H9 (cell line): Measurements from ENCODE around the gene TBC1D23. TPM values are rescaled to one million over a fixed set of nuclear protein-coding genes. Genes with fewer than 3 reads are reported as not detected.

Source experiments
- DNase-seq: peaks from one replicate; pipeline ENCODE4 v3.0.0-alpha.2; 2017
- H2AFZ ChIP-seq: one replicate; pipeline ENCODE4 v1.6.1; 2013; ENCODE audit warnings: mild to moderate bottlenecking, low read length, control low read depth, moderate library complexity
- H2AK5ac ChIP-seq: 2 replicates; pipeline ENCODE4 v1.6.1; 2013; ENCODE audit warnings: low read length, control low read depth, mixed read lengths; ENCODE audit not compliant: insufficient read length
- H2BK120ac ChIP-seq: one replicate; pipeline ENCODE4 v1.6.1; 2013; ENCODE audit warnings: low read depth, mild to moderate bottlenecking, low read length, control low read depth, inconsistent platforms; ENCODE audit not compliant: poor library complexity, severe bottlenecking
- H2BK12ac ChIP-seq: 2 replicates; pipeline ENCODE4 v1.6.1; 2013; ENCODE audit warnings: low read length, control low read depth, mixed read lengths, low read depth; ENCODE audit not compliant: insufficient read length
- H2BK15ac ChIP-seq: 2 replicates; pipeline ENCODE4 v1.6.1; 2013; ENCODE audit warnings: low read depth, low read length, control low read depth
- H2BK20ac ChIP-seq: one replicate; pipeline ENCODE4 v1.6.1; 2013; ENCODE audit warnings: low read depth, mild to moderate bottlenecking, low read length, control low read depth, inconsistent platforms; ENCODE audit not compliant: poor library complexity, severe bottlenecking
- H2BK5ac ChIP-seq: 2 replicates; pipeline ENCODE4 v1.6.1; 2013; ENCODE audit warnings: low read length, control low read depth, mixed read lengths; ENCODE audit not compliant: insufficient read length
- H3K14ac ChIP-seq: 2 replicates; pipeline ENCODE4 v1.6.1; 2013; ENCODE audit warnings: low read length, control low read depth; ENCODE audit not compliant: insufficient read depth
- H3K18ac ChIP-seq: 2 replicates; pipeline ENCODE4 v1.6.1; 2013; ENCODE audit warnings: low read depth, mild to moderate bottlenecking, mixed read lengths, low read length, control low read depth; ENCODE audit not compliant: insufficient read length
- H3K23ac ChIP-seq: 2 replicates; pipeline ENCODE4 v1.6.1; 2013; ENCODE audit warnings: low read length, control low read depth, mixed read lengths, low read depth; ENCODE audit not compliant: insufficient read length
- H3K23me2 ChIP-seq: 2 replicates; pipeline ENCODE4 v1.6.1; 2013; ENCODE audit warnings: low read depth, mild to moderate bottlenecking, mixed read lengths, low read length, control low read depth; ENCODE audit not compliant: insufficient read length, poor library complexity, severe bottlenecking
- H3K27ac ChIP-seq: 2 replicates; pipeline ENCODE4 v1.5.1; 2013; ENCODE audit warnings: low read length, control low read depth, mixed read lengths, low read depth; ENCODE audit not compliant: insufficient read length
- H3K27me3 ChIP-seq: 2 replicates; pipeline ENCODE4 v1.6.1; 2013; ENCODE audit warnings: low read length, control low read depth, inconsistent platforms; ENCODE audit not compliant: insufficient read depth
- H3K4ac ChIP-seq: 2 replicates; pipeline ENCODE4 v1.6.1; 2013; ENCODE audit warnings: low read depth, mild to moderate bottlenecking, control low read depth, inconsistent platforms, low read length, moderate library complexity
- H3K4me1 ChIP-seq: 2 replicates; pipeline ENCODE4 v1.6.1; 2013; ENCODE audit warnings: low read length, control low read depth, inconsistent platforms; ENCODE audit not compliant: insufficient read depth
- H3K4me2 ChIP-seq: 2 replicates; pipeline ENCODE4 v1.6.1; 2013; ENCODE audit warnings: low read length, control low read depth, mixed read lengths; ENCODE audit not compliant: insufficient read length, insufficient read depth
- H3K56ac ChIP-seq: 2 replicates; pipeline ENCODE4 v1.6.1; 2013; ENCODE audit warnings: low read depth, mild to moderate bottlenecking, mixed read lengths, low read length, control low read depth; ENCODE audit not compliant: insufficient read length
- H3K79me1 ChIP-seq: 2 replicates; pipeline ENCODE4 v1.6.1; 2013; ENCODE audit warnings: low read depth, mild to moderate bottlenecking, moderate library complexity, low read length, control low read depth, inconsistent platforms; ENCODE audit not compliant: insufficient read depth, poor library complexity, severe bottlenecking
- H3K79me2 ChIP-seq: 2 replicates; pipeline ENCODE4 v1.6.1; 2013; ENCODE audit warnings: low read length, control low read depth, inconsistent platforms; ENCODE audit not compliant: insufficient read depth
- H3K9ac ChIP-seq: 2 replicates; pipeline ENCODE4 v1.6.1; 2013; ENCODE audit warnings: low read length, control low read depth, mixed read lengths; ENCODE audit not compliant: insufficient read length; ENCODE audit errors: extremely low read depth
- H3K9me3 ChIP-seq: one replicate; pipeline ENCODE4 v1.6.1; 2013; ENCODE audit warnings: low read depth, low read length, inconsistent platforms; ENCODE audit not compliant: control insufficient read depth
- H3T11ph ChIP-seq: one replicate; pipeline ENCODE4 v1.6.1; 2013; ENCODE audit warnings: mild to moderate bottlenecking, low read length, control low read depth, inconsistent platforms
- H4K20me1 ChIP-seq: one replicate; pipeline ENCODE4 v1.6.1; 2013; ENCODE audit not compliant: control insufficient read depth, insufficient read length, insufficient read depth
- H4K5ac ChIP-seq: 2 replicates; pipeline ENCODE4 v1.6.1; 2013; ENCODE audit warnings: low read depth, mild to moderate bottlenecking, mixed read lengths, low read length, control low read depth; ENCODE audit not compliant: insufficient read length
- H4K8ac ChIP-seq: replicated peaks from 2 replicates; pipeline ENCODE4 v1.6.1; 2013; ENCODE audit warnings: low read length, control low read depth, mixed read lengths, low read depth; ENCODE audit not compliant: insufficient read length
- H4K91ac ChIP-seq: 2 replicates; pipeline ENCODE4 v1.6.1; 2013; ENCODE audit warnings: low read depth, mild to moderate bottlenecking, moderate library complexity, mixed read lengths, low read length, control low read depth; ENCODE audit not compliant: insufficient read length
- H3K27ac Mint-ChIP-seq, 3 experiments: 2 replicates in 2 of 3; 3 replicates in 1 of 3; pipeline ENCODE4 v1.8.0; 2020 to 2021; ENCODE audit warnings: mixed read lengths in 3 of 3, mild to moderate bottlenecking in 1 of 3, moderate library complexity in 1 of 3
- H3K27me3 Mint-ChIP-seq: 2 replicates; pipeline ENCODE4 v1.8.0; 2021; ENCODE audit warnings: low read depth, mild to moderate bottlenecking, moderate library complexity, mixed read lengths
- H3K36me3 Mint-ChIP-seq, 3 experiments: 2 replicates in 2 of 3; 3 replicates in 1 of 3; pipeline ENCODE4 v1.8.0; 2020 to 2021; ENCODE audit warnings: low read depth in 3 of 3, mixed read lengths in 3 of 3; ENCODE audit not compliant: insufficient read depth in 1 of 3
- H3K4me1 Mint-ChIP-seq, 2 experiments: 2 replicates each; pipeline ENCODE4 v1.8.0; 2020; ENCODE audit warnings: mixed read lengths in 2 of 2
- H3K4me3 Mint-ChIP-seq, 2 experiments: 2 replicates in 1 of 2; 3 replicates in 1 of 2; pipeline ENCODE4 v1.8.0; 2020 to 2021; ENCODE audit warnings: mild to moderate bottlenecking in 2 of 2, mixed read lengths in 2 of 2, moderate library complexity in 1 of 2
- H3K9me3 Mint-ChIP-seq, 2 experiments: 2 replicates in 1 of 2; 3 replicates in 1 of 2; pipeline ENCODE4 v1.8.0; 2020; ENCODE audit warnings: mild to moderate bottlenecking in 2 of 2, mixed read lengths in 2 of 2, moderate library complexity in 1 of 2
- CTCF ChIP-seq: fragments of 200-600 bp; sonication (generic); conservative IDR thresholded peaks from 3 replicates; pipeline ENCODE4 v1.8.0; 2021; ENCODE audit warnings: antibody characterized with exemption, mild to moderate bottlenecking
- WGBS: extraction: QIAGEN DNeasy Blood & Tissue Kit; methylation state at CpG from one replicate; pipeline ENCODE4 v1.1.7; 2013; ENCODE audit warnings: missing lambda C conversion rate, low lambda C conversion rate, mixed read lengths; ENCODE audit not compliant: insufficient read length; ENCODE audit errors: extremely low coverage; 5-methylcytosine and 5-hydroxymethylcytosine counted together
- total RNA-seq: library from RNA; stranded (reverse); gene quantifications from 2 replicates; pipeline ENCODE4 v1.2.1, GENCODE V29; 2021

The TBC1D23 gene
- total RNA-seq, 1 experiment from 2014 or later = 37.1 TPM

DNA sequence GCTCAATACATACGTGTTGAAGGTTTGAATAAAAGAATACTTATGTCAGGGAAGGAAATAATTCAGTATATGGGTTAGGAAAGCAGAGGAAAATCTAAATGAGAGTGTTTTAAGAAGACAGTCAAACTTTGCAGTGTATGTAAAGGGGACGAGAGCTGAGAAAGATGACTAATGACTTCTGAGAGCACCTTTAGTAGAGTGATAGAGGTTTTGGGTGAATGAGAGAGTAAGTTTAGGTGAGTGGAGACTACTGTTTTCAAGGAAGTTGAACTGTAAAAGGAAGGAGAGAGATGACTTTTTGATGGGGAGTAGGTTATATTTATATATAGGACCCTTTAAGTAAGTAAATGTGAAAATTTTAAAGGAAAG lies 9.4 kb downstream of the TBC1D23 start:
- H3K9me3 Mint-ChIP-seq = no peaks in the 10 kb centered on the region
- Histone ChIP-seq H3K23me2 (no peaks in the 10 kb centered on the region), H3K79me1 (peaks cover 2% of the 10 kb centered on the region), H2BK120ac (no peak overlapping the region), H3K56ac (no peak overlapping the region), H3K4ac (no peak overlapping the region), H3K79me2 (no peaks in the 10 kb centered on the region), H3K27ac (no peak overlapping the region), H2BK5ac (no peak overlapping the region), H4K20me1 (no peaks in the 10 kb centered on the region), H2BK12ac (no peak overlapping the region), H2AFZ (no peak overlapping the region), H3K9me3 (no peaks in the 10 kb centered on the region), H2BK20ac (no peak overlapping the region), H3K4me1 (no peaks in the 10 kb centered on the region), H4K91ac (no peak overlapping the region), H2AK5ac (no peak overlapping the region), H3K9ac (no peak overlapping the region), H4K8ac (no peak overlapping the region), H3K27me3 (no peaks in the 10 kb centered on the region), H4K5ac (no peak overlapping the region), H3T11ph (no peak overlapping the region), H3K14ac (no peak overlapping the region), H3K23ac (no peak overlapping the region), H2BK15ac (no peak overlapping the region), H3K4me2 (no peak overlapping the region), H3K18ac (no peak overlapping the region)
- no peak overlapping the region for H3K27ac Mint-ChIP-seq
- H3K4me1 Mint-ChIP-seq = peaks cover 17 to 25% of the 10 kb centered on the region in 2 experiments
- no peaks in the 10 kb centered on the region for H3K36me3 Mint-ChIP-seq
- WGBS = no CpG with 5 or more reads among the region's 2 CpGs
- no peak for TF ChIP-seq CTCF
- no peaks in the 10 kb centered on the region for H3K27me3 Mint-ChIP-seq
- H3K4me3 Mint-ChIP-seq = no peak overlapping the region
- DNase-seq = no peak
